HCT116 (cell line): ENCODE data around the gene ARID2. TPM values are rescaled to one million over a fixed set of nuclear protein-coding genes. Genes with fewer than 3 reads are reported as not detected.

ENCODE experiments used
- ATAC-seq: fragments of 200-7000 bp; cut with Tn5 transposase; 2 replicates; pipeline ENCODE4 v1.9.1; 2020; ENCODE audit warnings: mild to moderate bottlenecking, moderate library complexity
- BruUV-seq: library from RNA; stranded (reverse); fragments of 400-500 nt; replicated peaks from 2 replicates; lab custom pipeline; 2021; lab: Mats Ljungman, UMichigan
- CTCF ChIA-PET: fragments of 300-600 bp; sonication (Branson Sonifier 250); formaldehyde crosslinking; loops from one replicate; lab custom pipeline; 2021; ENCODE audit warnings: antibody characterized with exemption; lab: Charles Lee
- POLR2A ChIA-PET: fragments of 300-600, 350-600 bp; sonication (Branson Sonifier 250); formaldehyde crosslinking; loops from one replicate; lab custom pipeline; 2021; ENCODE audit warnings: antibody characterized with exemption; lab: Charles Lee
- RAD21 ChIA-PET, 2 experiments: fragments of 300-600 bp; sonication (Branson Sonifier 250); formaldehyde crosslinking; loops; one replicate each; lab custom pipeline; 2023; ENCODE audit warnings: low total read pairs in 2 of 2; ENCODE audit not compliant: uncharacterized antibody in 2 of 2, unreplicated experiment in 2 of 2, low non-redundant PET in 1 of 2; lab: Charles Lee
- DNase-seq: peaks from one replicate; pipeline ENCODE4 v3.0.0-alpha.2; 2010; ENCODE audit warnings: low read depth, low spot score
- H2AFZ ChIP-seq: fragments of 200-600 bp; shearing (Covaris generic), sonication (generic); 2 replicates; pipeline ENCODE4 v1.6.1; 2017; ENCODE audit warnings: low read depth, mixed run types, mixed read lengths, antibody characterized with exemption, low read length; ENCODE audit not compliant: poor library complexity, severe bottlenecking
- H3K27ac ChIP-seq: 2 replicates; pipeline ENCODE4 v1.5.1; 2012; ENCODE audit warnings: low read depth, low read length
- H3K27me3 ChIP-seq: fragments of 200-600 bp; sonication (generic); 2 replicates; pipeline ENCODE4 v1.6.1; 2016; ENCODE audit warnings: mixed run types, low read length, mixed read lengths; ENCODE audit not compliant: insufficient read depth
- H3K36me3 ChIP-seq, 2 experiments: fragments of 200-500 bp in 1 of 2; fragments of 200-600 bp in 1 of 2; sonication (Bioruptor generic) in 1 of 2; sonication (generic) in 1 of 2; 2 replicates each; pipeline versions ENCODE4 v1.5.1 to v1.6.1; 2014 to 2016; ENCODE audit warnings: low read length in 2 of 2, inconsistent platforms in 1 of 2, mixed read lengths in 1 of 2, mixed run types in 1 of 2; ENCODE audit not compliant: insufficient read depth in 2 of 2, control insufficient read depth in 1 of 2
- H3K4me1 ChIP-seq, 2 experiments: fragments of 200-600 bp in 1 of 2; sonication (generic) in 1 of 2; 2 replicates each; pipeline versions ENCODE4 v1.5.1 to v1.6.1; 2012 to 2017; ENCODE audit warnings: low read length in 2 of 2, inconsistent platforms in 1 of 2, mild to moderate bottlenecking in 1 of 2, mixed read lengths in 1 of 2, mixed run types in 1 of 2, moderate library complexity in 1 of 2; ENCODE audit not compliant: insufficient read depth in 2 of 2, control insufficient read depth in 1 of 2
- H3K4me2 ChIP-seq: fragments of 200-600 bp; sonication (generic); 2 replicates; pipeline ENCODE4 v1.6.1; 2017; ENCODE audit warnings: mixed run types, low read length, mixed read lengths
- H3K4me3 ChIP-seq, 2 experiments: fragments of 200-600 bp in 1 of 2; sonication (generic) in 1 of 2; replicated peaks in 1 of 2; 2 replicates each; pipeline ENCODE4 v1.5.1; 2011 to 2016; ENCODE audit warnings: low read length in 2 of 2, control low read depth in 1 of 2, low read depth in 1 of 2, mild to moderate bottlenecking in 1 of 2, mixed read lengths in 1 of 2, mixed run types in 1 of 2
- H3K79me2 ChIP-seq: fragments of 200-600 bp; sonication (generic); 2 replicates; pipeline ENCODE4 v1.6.1; 2017; ENCODE audit warnings: mild to moderate bottlenecking, mixed run types, low read length, moderate library complexity, mixed read lengths; ENCODE audit not compliant: insufficient read depth
- H3K9ac ChIP-seq: fragments of 200-600 bp; sonication (generic); 2 replicates; pipeline ENCODE4 v1.6.1; 2016; ENCODE audit warnings: low read length, mixed read lengths
- H3K9me2 ChIP-seq: fragments of 200-600 bp; sonication (generic), shearing (Covaris generic); 2 replicates; pipeline ENCODE4 v1.6.1; 2017; ENCODE audit warnings: mixed run types, mild to moderate bottlenecking, moderate library complexity; ENCODE audit not compliant: insufficient read depth
- H3K9me3 ChIP-seq, 2 experiments: fragments of 200-500 bp in 1 of 2; fragments of 200-600 bp in 1 of 2; sonication (Bioruptor generic) in 1 of 2; sonication (generic) in 1 of 2; 2 replicates each; pipeline ENCODE4 v1.6.1; 2014 to 2017; ENCODE audit warnings: low read length in 2 of 2, mixed read lengths in 2 of 2, inconsistent platforms in 1 of 2, low read depth in 1 of 2, mild to moderate bottlenecking in 1 of 2, mixed run types in 1 of 2, moderate library complexity in 1 of 2; ENCODE audit not compliant: control insufficient read depth in 1 of 2, insufficient read depth in 1 of 2
- H4K20me1 ChIP-seq: fragments of 200-600 bp; sonication (generic), shearing (Covaris generic); 2 replicates; pipeline ENCODE4 v1.6.1; 2017; ENCODE audit warnings: mixed run types, mild to moderate bottlenecking, moderate library complexity; ENCODE audit not compliant: insufficient read depth
- ATF3 ChIP-seq: IDR thresholded peaks from 2 replicates; pipeline ENCODE4 v1.6.1; 2012
- CBX3 ChIP-seq: IDR thresholded peaks from 2 replicates; pipeline ENCODE4 v1.6.1; 2012; ENCODE audit warnings: low read depth
- CEBPB ChIP-seq: IDR thresholded peaks from 2 replicates; pipeline ENCODE4 v1.6.1; 2012; ENCODE audit warnings: low read depth
- CTCF ChIP-seq, 3 experiments: fragments of 200-600 bp in 1 of 3; sonication (generic) in 1 of 3; IDR thresholded peaks in 2 of 3; conservative IDR thresholded peaks in 1 of 3; 2 replicates each; pipeline ENCODE4 v1.5.1; 2012 to 2017; ENCODE audit warnings: low read depth in 2 of 3, low read length in 2 of 3, antibody characterized with exemption in 1 of 3, borderline replicate concordance in 1 of 3, control low read depth in 1 of 3, mild to moderate bottlenecking in 1 of 3, mixed read lengths in 1 of 3, mixed run types in 1 of 3, moderate library complexity in 1 of 3; ENCODE audit not compliant: insufficient read depth in 1 of 3
- EGR1 ChIP-seq: IDR thresholded peaks from 2 replicates; pipeline ENCODE4 v1.6.1; 2012; ENCODE audit warnings: low read depth
- ELF1 ChIP-seq: IDR thresholded peaks from 2 replicates; pipeline ENCODE4 v1.6.1; 2012; ENCODE audit warnings: low read depth, borderline replicate concordance
- EZH2phosphoT487 ChIP-seq: fragments of 200-600 bp; IDR thresholded peaks from 2 replicates; pipeline ENCODE4 v1.6.1; 2018; ENCODE audit warnings: antibody characterized with exemption, borderline replicate concordance
- JUND ChIP-seq: IDR thresholded peaks from 2 replicates; pipeline ENCODE4 v1.6.1; 2012
- MAX ChIP-seq: IDR thresholded peaks from 2 replicates; pipeline ENCODE4 v1.6.1; 2012
- POLR2A ChIP-seq: IDR thresholded peaks from 2 replicates; pipeline ENCODE4 v1.7.0; 2011; ENCODE audit warnings: borderline replicate concordance; ENCODE audit not compliant: insufficient read depth, insufficient read length; ENCODE audit errors: extremely low read depth
- POLR2AphosphoS5 ChIP-seq: IDR thresholded peaks from 2 replicates; pipeline ENCODE4 v1.6.1; 2011; ENCODE audit warnings: mild to moderate bottlenecking, low read depth, low read length, moderate library complexity
- REST ChIP-seq: IDR thresholded peaks from 2 replicates; pipeline ENCODE4 v1.6.1; 2012; ENCODE audit warnings: low read depth
- SIN3A ChIP-seq: IDR thresholded peaks from 2 replicates; pipeline ENCODE4 v1.6.1; 2012; ENCODE audit warnings: low read depth
- YY1 ChIP-seq: IDR thresholded peaks from 2 replicates; pipeline ENCODE4 v1.6.1; 2011; ENCODE audit warnings: low read length, low read depth, moderate library complexity, mild to moderate bottlenecking; ENCODE audit not compliant: insufficient replicate concordance; ENCODE audit errors: extremely low read depth
- ZBTB33 ChIP-seq: IDR thresholded peaks from 2 replicates; pipeline ENCODE4 v1.6.1; 2011; ENCODE audit warnings: mild to moderate bottlenecking, low read length, moderate library complexity; ENCODE audit not compliant: insufficient replicate concordance; ENCODE audit errors: extremely low read depth
- ZFX ChIP-seq: fragments of 450-650 bp; IDR thresholded peaks from 2 replicates; pipeline ENCODE4 v1.6.1; 2017
- ZNF274 ChIP-seq: fragments of 200-500 bp; sonication (Bioruptor generic); IDR thresholded peaks from 2 replicates; pipeline ENCODE4 v1.6.1; 2014; ENCODE audit warnings: mild to moderate bottlenecking, low read depth, low read length, inconsistent platforms
- intact Hi-C: fragments of 100-400 bp; cut with micrococcal nuclease; formaldehyde crosslinking; loops from 2 replicates; pipeline ENCODE4 v1.10.0; 2022
- total RNA-seq: library from RNA; stranded (reverse); gene quantifications from one replicate; pipeline ENCODE4 v1.2.1, GENCODE V29; 2021; ENCODE audit not compliant: unreplicated experiment

The ARID2 gene
- total RNA-seq, 1 experiment from 2014 or later, result 30.5 TPM

- Histone ChIP-seq H3K27ac (no peak overlapping the region), H3K9me3 (no peaks in the 10 kb centered on the region), H3K9ac (no peak overlapping the region), H4K20me1 (no peaks in the 10 kb centered on the region), H3K9me2 (no peaks in the 10 kb centered on the region), H3K79me2 (peaks cover 24% of the 10 kb centered on the region; the same call in 1 of the 2 replicates), H2AFZ (no peak overlapping the region), H3K4me3 (no peak overlapping the region), H3K27me3 (no peaks in the 10 kb centered on the region), H3K4me2 (no peak overlapping the region), H3K36me3 (0 out of 4 replicates have a peak, but pooled peaks cover 0 to 10% of the 10 kb centered on the region in 2 experiments), H3K4me1 (no peaks in the 10 kb centered on the region)
- no peak for TF ChIP-seq ATF3
- TF ChIP-seq EGR1, result no peak
- no peak for TF ChIP-seq CTCF (IDR thresholded peaks at IDR 0.05 in 2 of 3, conservative IDR thresholded peaks at IDR 0.05 in 1 of 3; ENCODE audit: borderline replicate concordance in 1 of 3, insufficient read depth in 1 of 3, low read depth in 2 of 3, low read length in 2 of 3)
- TF ChIP-seq SIN3A, result no peak
- TF ChIP-seq ZBTB33, result no peak
- TF ChIP-seq ZNF274, result no peak
- no peak for TF ChIP-seq EZH2phosphoT487
- no peak for TF ChIP-seq POLR2A
- no peak for TF ChIP-seq CEBPB
- no peak for TF ChIP-seq JUND
- no peak for TF ChIP-seq YY1
- TF ChIP-seq REST, result no peak
- no peak for TF ChIP-seq ELF1
- TF ChIP-seq ZFX, result no peak
- TF ChIP-seq POLR2AphosphoS5, result no peak
- TF ChIP-seq MAX, result no peak
- TF ChIP-seq CBX3, result no peak
- ChIA-PET CTCF (no interaction called here), RAD21 (no interaction called here), POLR2A (no interaction called here)
- ATAC-seq (no peak), DNase-seq (no peak)
- intact Hi-C loops, result no loop called here
- BruUV-seq, result no TSS peak
These were observed 102.1 kb downstream of the ARID2 start for GRCh38 chr12:45831590-45831989.
